MM.1S (cell line): ENCODE data around the gene RASSF7.

Experiments used
- DNase-seq: peaks from one replicate; pipeline ENCODE4 v3.0.0-alpha.2; 2015
- H2AFZ ChIP-seq: fragments of 300-600 bp; sonication (generic); 2 replicates; pipeline ENCODE4 v1.6.0; 2016; ENCODE audit warnings: antibody characterized with exemption, low read length
- H3F3A ChIP-seq: fragments of 300-600 bp; sonication (generic); 2 replicates; pipeline ENCODE4 v1.6.1; 2016; ENCODE audit warnings: mild to moderate bottlenecking, antibody characterized with exemption, low read length, moderate library complexity, mixed read lengths; ENCODE audit not compliant: insufficient read depth
- H3K27ac ChIP-seq: fragments of 300-600 bp; sonication (generic); 2 replicates; pipeline ENCODE4 v1.5.1; 2016; ENCODE audit warnings: mild to moderate bottlenecking, low read length
- H3K27me3 ChIP-seq: fragments of 300-600 bp; sonication (generic); replicated peaks from 2 replicates; pipeline ENCODE4 v1.6.0; 2016; ENCODE audit warnings: low read length; ENCODE audit not compliant: insufficient read depth
- H3K36me3 ChIP-seq: fragments of 300-600 bp; sonication (generic); replicated peaks from 2 replicates; pipeline ENCODE4 v1.6.1; 2016; ENCODE audit warnings: mild to moderate bottlenecking, low read length, mixed read lengths; ENCODE audit not compliant: insufficient read depth
- H3K4me1 ChIP-seq: fragments of 300-600 bp; sonication (generic); 2 replicates; pipeline ENCODE4 v1.6.1; 2016; ENCODE audit warnings: low read length, mixed read lengths
- H3K4me2 ChIP-seq: fragments of 300-600 bp; sonication (generic); 2 replicates; pipeline ENCODE4 v1.6.0; 2016; ENCODE audit warnings: low read depth, low read length
- H3K4me3 ChIP-seq: fragments of 300-600 bp; sonication (generic); 2 replicates; pipeline ENCODE4 v1.5.1; 2016; ENCODE audit warnings: low read length, mixed read lengths
- H3K79me2 ChIP-seq: fragments of 300-600 bp; sonication (generic); 2 replicates; pipeline ENCODE4 v1.6.1; 2016; ENCODE audit warnings: mixed run types, low read length, mixed read lengths
- H3K9ac ChIP-seq: fragments of 300-600 bp; sonication (generic); 2 replicates; pipeline ENCODE4 v1.6.1; 2016; ENCODE audit warnings: low read length, mixed read lengths
- H3K9me2 ChIP-seq: fragments of 300-600 bp; sonication (generic); replicated peaks from 2 replicates; pipeline ENCODE4 v1.6.1; 2016; ENCODE audit warnings: mild to moderate bottlenecking, low read length, mixed read lengths; ENCODE audit not compliant: insufficient read depth
- H3K9me3 ChIP-seq: fragments of 300-600 bp; sonication (generic); replicated peaks from 2 replicates; pipeline ENCODE4 v1.6.1; 2016; ENCODE audit warnings: mild to moderate bottlenecking, low read length, mixed read lengths; ENCODE audit not compliant: insufficient read depth
- H4K20me1 ChIP-seq: fragments of 300-600 bp; sonication (generic); 2 replicates; pipeline ENCODE4 v1.6.1; 2016; ENCODE audit warnings: mild to moderate bottlenecking, low read length, moderate library complexity, mixed read lengths; ENCODE audit not compliant: insufficient read depth
- EZH2 ChIP-seq: fragments of 300-600 bp; sonication (generic); optimal IDR thresholded peaks from 2 replicates; pipeline ENCODE3; 2017; ENCODE audit warnings: low read depth, mild to moderate bottlenecking, antibody characterized with exemption, low read length, mixed read lengths
- EZH2phosphoT487 ChIP-seq: fragments of 300-600 bp; sonication (generic); IDR thresholded peaks from 2 replicates; pipeline ENCODE4 v1.6.1; 2018; ENCODE audit warnings: antibody characterized with exemption, low read length
- TF ChIP-seq, protein P1 (sequence below): fragments of 300-600 bp; sonication (generic); IDR thresholded peaks from 2 replicates; pipeline ENCODE4 v1.5.1; 2016; ENCODE audit warnings: antibody characterized with exemption, low read length, mixed read lengths

Gene RASSF7

DNA sequence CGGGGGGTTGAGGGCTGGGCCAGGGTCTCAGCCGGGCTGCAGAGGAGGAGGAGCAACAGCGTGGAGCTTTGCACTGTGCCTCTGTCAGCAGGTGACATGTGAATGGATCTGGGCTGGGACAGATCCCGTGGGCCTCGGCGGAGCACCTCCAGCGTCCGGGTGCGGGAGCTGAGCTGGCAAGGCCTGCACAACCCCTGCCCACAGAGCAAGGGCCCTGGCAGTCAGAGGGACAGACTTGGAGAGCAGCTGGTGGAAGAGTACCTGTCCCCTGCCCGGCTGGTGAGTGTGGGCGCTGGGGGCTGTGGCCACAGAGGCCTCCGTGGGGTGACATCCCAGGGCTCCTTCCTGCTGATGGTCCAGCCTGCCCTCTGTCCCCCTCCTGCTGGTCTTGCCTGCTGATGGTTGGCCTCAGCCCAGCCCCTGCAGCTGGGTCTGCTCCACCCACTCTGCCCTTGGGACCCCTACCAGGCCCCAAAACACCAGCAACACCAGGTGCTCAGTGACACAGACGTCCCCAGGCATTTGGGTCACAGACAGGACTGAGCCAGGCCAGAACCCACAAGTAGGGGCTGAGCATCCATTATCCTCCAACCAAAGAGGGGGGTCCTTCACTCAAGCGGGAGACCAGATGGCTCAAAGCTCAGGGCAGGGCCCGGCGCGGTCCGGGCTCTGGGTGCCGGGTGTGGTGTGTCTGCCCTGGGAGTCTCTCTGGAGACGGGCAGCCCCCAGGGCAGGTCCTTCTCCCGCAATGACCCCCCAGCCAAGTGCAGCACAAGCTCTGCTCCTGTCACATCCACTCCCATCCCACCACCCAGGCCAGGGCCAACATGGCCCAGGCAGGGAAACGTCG lies 20.0 kb upstream of the RASSF7 start:
- Histone ChIP-seq H3K27me3 (no peaks in the 10 kb centered on the region), H3K9ac (no peak overlapping the region), H3F3A (peaks cover 13% of the 10 kb centered on the region), H3K4me2 (no peak overlapping the region), H3K4me3 (no peak overlapping the region), H3K36me3 (no peaks in the 10 kb centered on the region), H2AFZ (no peak overlapping the region), H3K79me2 (no peaks in the 10 kb centered on the region), H3K9me3 (no peaks in the 10 kb centered on the region), H3K9me2 (no peaks in the 10 kb centered on the region), H3K4me1 (peaks cover 16% of the 10 kb centered on the region), H3K27ac (no peak overlapping the region), H4K20me1 (no peaks in the 10 kb centered on the region)
- no peak for DNase-seq
- no peak for TF ChIP-seq EZH2phosphoT487
- no peak for TF ChIP-seq EZH2
- TF ChIP-seq, protein P1, sequence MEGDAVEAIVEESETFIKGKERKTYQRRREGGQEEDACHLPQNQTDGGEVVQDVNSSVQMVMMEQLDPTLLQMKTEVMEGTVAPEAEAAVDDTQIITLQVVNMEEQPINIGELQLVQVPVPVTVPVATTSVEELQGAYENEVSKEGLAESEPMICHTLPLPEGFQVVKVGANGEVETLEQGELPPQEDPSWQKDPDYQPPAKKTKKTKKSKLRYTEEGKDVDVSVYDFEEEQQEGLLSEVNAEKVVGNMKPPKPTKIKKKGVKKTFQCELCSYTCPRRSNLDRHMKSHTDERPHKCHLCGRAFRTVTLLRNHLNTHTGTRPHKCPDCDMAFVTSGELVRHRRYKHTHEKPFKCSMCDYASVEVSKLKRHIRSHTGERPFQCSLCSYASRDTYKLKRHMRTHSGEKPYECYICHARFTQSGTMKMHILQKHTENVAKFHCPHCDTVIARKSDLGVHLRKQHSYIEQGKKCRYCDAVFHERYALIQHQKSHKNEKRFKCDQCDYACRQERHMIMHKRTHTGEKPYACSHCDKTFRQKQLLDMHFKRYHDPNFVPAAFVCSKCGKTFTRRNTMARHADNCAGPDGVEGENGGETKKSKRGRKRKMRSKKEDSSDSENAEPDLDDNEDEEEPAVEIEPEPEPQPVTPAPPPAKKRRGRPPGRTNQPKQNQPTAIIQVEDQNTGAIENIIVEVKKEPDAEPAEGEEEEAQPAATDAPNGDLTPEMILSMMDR: no peak

DNA sequence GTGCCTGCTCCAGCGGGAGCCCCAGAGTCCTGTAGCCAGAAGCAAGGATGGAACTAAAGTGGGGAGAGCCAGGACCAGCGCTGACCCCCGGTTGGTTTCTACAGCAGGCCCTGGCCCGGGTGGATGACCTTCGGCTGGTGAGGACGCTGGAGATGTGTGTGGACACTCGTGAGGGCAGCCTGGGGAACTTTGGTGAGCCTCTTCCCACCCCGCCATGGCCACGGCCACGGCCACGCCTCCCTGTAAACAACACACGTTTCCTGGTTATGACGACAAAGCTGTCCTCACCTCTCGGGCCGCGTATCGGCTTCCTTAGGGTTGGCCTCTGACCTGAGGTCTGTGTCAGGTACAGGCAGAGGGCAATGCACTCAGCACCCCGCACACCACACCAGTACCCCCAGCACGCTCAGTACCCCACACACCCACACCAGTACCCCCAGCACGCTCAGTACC lies 19.3 kb upstream of the RASSF7 start:
- H3K36me3 ChIP-seq: no peaks in the 10 kb centered on the region
- no peaks in the 10 kb centered on the region for H3K9me2 ChIP-seq
- H3K4me3 ChIP-seq: no peak overlapping the region
- H2AFZ ChIP-seq: no peak overlapping the region
- H3K27ac ChIP-seq: no peak overlapping the region
- H3K9ac ChIP-seq: no peak overlapping the region
- H3K27me3 ChIP-seq: no peaks in the 10 kb centered on the region
- H3K79me2 ChIP-seq: no peaks in the 10 kb centered on the region
- H4K20me1 ChIP-seq: no peaks in the 10 kb centered on the region
- H3K4me1 ChIP-seq: peaks cover 16% of the 10 kb centered on the region
- no peak for DNase-seq
- H3F3A ChIP-seq: peaks cover 7% of the 10 kb centered on the region
- no peak overlapping the region for H3K4me2 ChIP-seq
- TF ChIP-seq, protein P1: no peak
- TF ChIP-seq EZH2 (no peak), EZH2phosphoT487 (no peak)
- no peaks in the 10 kb centered on the region for H3K9me3 ChIP-seq

DNA sequence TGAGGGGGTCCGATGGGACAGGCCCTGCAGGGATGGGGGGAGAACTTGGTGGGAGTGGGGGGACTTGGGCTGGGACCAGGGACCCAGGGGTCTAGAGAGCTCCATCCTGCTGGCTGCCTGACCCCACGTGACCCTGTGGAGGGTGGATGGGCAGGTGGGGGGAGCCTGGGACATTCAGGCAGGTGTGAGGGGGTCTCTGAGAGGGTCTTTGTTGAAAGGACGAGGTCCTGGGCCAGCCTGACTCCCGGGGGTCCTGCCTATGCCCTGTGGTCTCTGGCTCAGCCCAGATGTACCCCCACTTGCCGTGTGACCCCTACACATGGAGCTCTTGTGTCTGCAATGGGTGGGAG lies 16.0 kb upstream of the RASSF7 start:
- TF ChIP-seq, protein P1: no peak
- Histone ChIP-seq H3K27ac (no peak overlapping the region), H2AFZ (no peak overlapping the region), H3K9me2 (no peaks in the 10 kb centered on the region), H3K9me3 (no peaks in the 10 kb centered on the region), H3F3A (no peaks in the 10 kb centered on the region), H3K4me1 (no peaks in the 10 kb centered on the region), H3K4me3 (no peak overlapping the region), H3K4me2 (no peak overlapping the region), H4K20me1 (no peaks in the 10 kb centered on the region), H3K27me3 (0 out of 2 replicates have a peak, but pooled peaks cover 3% of the 10 kb centered on the region), H3K79me2 (no peaks in the 10 kb centered on the region), H3K9ac (no peak overlapping the region), H3K36me3 (no peaks in the 10 kb centered on the region)
- no peak for DNase-seq
